Activated naive CD4-positive, alpha-beta T cell treated with anti-CD3 and anti-CD28 coated beads, Interleukin-2, amount 50 U/mL, for 72 hours (primary cell): Measurements from ENCODE around the gene MOCS2. TPM values are rescaled to one million over a fixed set of nuclear protein-coding genes. Genes with fewer than 3 reads are reported as not detected.
"Not testable (repeated sequence)": the region's sequence is repeated elsewhere in the genome, so short reads cannot be mapped to it uniquely, and the experiment has no call there.

Source experiments
- ATAC-seq, 2 donors: fragments of 150-1000 bp; cut with Tn5 transposase; 2 replicates each; pipeline ENCODE4 v1.10.0; 2021; ENCODE audit warnings: mild to moderate bottlenecking in 2 of 2, moderate library complexity in 2 of 2
- DNase-seq, 2 donors: peaks; one replicate each; pipeline ENCODE4 v3.0.0; 2021 to 2022; ENCODE audit warnings: low spot score in 2 of 2
- H3K27ac Mint-ChIP-seq, 2 donors: one replicate each; pipeline ENCODE4 v1.8.0; 2022; ENCODE audit warnings: mild to moderate bottlenecking in 2 of 2, mixed read lengths in 2 of 2
- H3K36me3 Mint-ChIP-seq, 2 donors: one replicate each; pipeline ENCODE4 v1.8.0; 2022; ENCODE audit warnings: mixed read lengths in 2 of 2
- H3K9me3 Mint-ChIP-seq, 2 donors: one replicate each; pipeline ENCODE4 v1.8.0; 2022; ENCODE audit warnings: mixed read lengths in 2 of 2
- total RNA-seq, 2 donors: library from RNA; stranded (reverse); gene quantifications; one replicate each; pipeline ENCODE4 v1.2.3, GENCODE V29; 2022

Gene MOCS2
- total RNA-seq = 10 to 100 TPM; 18.7 to 29.2 TPM

GRCh38 chr5:53109443-53110127 lies at the start of gene MOCS2:
Gene MOCS2, minus strand, starts transcription at chr5:53109757. Its CDS starts 2,583 bp downstream, at chr5:53107174.
- H3K36me3 Mint-ChIP-seq = peaks cover 19 to 22% of the 10 kb centered on the region in 2 donors
- peak within 1 kb of the TSS; percentile 95 to 96 for H3K27ac Mint-ChIP-seq
- peak; percentile 92 to 93 for DNase-seq
- peak; percentile 98 to 99 for ATAC-seq
- H3K9me3 Mint-ChIP-seq = no peaks in the 10 kb centered on the region

DNA sequence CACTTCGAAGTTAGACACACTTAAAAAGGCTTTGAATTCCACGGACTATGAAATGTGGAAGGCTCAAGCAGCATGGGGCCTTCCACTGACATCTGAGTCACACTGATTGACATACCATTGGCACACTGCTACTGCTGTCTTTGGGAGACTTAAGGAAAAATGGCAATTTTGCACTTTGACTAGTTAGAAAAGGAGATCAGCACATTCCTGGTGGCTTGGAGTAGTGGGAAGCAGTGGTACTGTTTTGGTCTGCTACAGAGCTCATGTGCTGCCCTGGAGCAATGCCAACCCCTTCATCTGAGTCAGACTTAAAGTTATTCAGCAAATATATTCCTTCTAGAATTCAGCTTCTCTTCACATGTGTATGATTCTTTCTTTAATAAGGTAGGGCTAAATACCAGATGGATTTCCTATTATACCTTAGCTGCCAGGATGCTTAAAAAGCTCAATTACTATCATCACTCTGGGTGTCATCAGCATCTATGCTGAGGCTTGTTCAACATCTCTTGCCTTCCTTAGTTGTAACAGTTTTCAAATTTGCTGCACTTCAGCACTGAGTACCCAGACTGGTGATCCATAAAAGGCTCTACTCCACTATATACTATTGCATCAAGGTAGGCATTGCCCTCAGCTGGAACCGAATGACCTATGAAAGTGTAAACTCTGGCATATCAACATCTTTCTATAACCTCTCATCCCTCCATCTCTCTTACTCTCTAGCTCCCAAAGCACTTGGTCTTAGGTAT lies 42.3 kb upstream of the MOCS2 start:
- Mint-ChIP-seq H3K36me3 (no peaks in the 10 kb centered on the region), H3K9me3 (peaks cover 0 to 3% of the 10 kb centered on the region in 2 donors), H3K27ac (no peak overlapping the region)
- ATAC-seq (no peak), DNase-seq (no peak)

DNA sequence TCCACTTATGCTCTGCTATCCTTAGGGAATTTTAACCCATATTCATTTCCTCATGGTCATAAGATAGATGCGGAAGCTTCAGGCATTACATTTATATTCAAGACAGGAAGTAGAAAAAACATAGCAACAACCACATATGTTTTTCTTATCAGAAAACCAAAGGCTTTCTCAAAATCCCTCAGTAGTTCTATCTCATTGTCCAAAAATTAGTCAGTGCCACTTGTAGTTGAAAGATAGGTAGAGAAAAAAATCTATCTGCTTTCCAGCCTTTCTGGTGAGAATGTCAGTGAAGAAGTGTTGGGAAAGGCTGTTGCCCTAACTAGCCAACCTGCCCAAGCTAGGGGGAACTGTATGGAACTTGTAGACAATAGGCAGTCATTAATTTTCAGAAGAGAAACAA lies 23.5 kb upstream of the MOCS2 start:
- H3K36me3 Mint-ChIP-seq = no peaks in the 10 kb centered on the region
- no peaks in the 10 kb centered on the region for H3K9me3 Mint-ChIP-seq
- no peak for ATAC-seq
- H3K27ac Mint-ChIP-seq = no peak overlapping the region
- no peak for DNase-seq

DNA sequence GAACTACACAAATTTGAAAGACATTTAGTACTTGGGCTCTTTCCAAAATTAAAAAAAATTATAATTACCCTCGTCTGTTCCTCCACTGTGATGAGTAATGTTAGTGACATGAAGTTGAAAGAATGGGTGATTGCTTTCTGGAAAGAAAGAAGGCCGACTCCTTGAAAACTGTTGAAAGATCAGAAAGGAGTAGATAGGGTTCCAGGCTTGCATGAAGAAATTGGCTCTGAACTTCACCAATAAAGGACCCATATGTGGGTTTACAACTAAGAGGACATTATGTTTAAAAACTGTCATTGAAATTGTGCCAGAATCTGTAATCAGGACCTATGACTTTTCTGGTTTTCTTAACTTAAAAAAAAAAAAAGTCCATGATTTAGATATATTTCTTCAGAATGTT lies 20.7 kb upstream of the MOCS2 start:
- Mint-ChIP-seq H3K36me3 (no peaks in the 10 kb centered on the region), H3K27ac (no peak overlapping the region), H3K9me3 (no peaks in the 10 kb centered on the region)
- DNase-seq (no peak), ATAC-seq (no peak)

DNA sequence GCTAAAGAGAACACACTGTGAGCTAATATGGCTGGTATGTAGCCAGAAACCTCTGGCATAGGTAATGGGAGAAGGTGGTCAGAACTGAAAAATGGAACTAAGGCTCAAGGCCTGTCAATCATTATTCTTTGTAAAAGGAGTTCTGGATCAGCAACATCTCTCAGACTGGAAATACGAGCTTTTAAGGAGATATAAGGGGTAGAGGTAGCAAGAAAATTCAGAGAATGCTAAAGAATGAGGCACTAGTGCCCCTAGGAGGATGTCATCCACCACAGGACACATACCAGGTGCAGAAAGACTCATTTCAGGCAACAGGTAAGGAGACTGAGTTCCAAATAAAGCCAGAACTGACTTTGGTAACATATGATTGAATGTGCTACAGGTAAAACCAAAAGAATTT lies 18.9 kb upstream of the MOCS2 start:
- DNase-seq (no peak), ATAC-seq (no peak)
- H3K27ac Mint-ChIP-seq = no peak overlapping the region
- H3K36me3 Mint-ChIP-seq = no peaks in the 10 kb centered on the region
- H3K9me3 Mint-ChIP-seq = no peaks in the 10 kb centered on the region

GRCh38 chr5:53127107-53127506 lies 17.6 kb upstream of the MOCS2 start:
- Mint-ChIP-seq H3K9me3 (no peaks in the 10 kb centered on the region), H3K27ac (no peak overlapping the region), H3K36me3 (no peaks in the 10 kb centered on the region)
- DNase-seq = no peak
- ATAC-seq = no peak

DNA sequence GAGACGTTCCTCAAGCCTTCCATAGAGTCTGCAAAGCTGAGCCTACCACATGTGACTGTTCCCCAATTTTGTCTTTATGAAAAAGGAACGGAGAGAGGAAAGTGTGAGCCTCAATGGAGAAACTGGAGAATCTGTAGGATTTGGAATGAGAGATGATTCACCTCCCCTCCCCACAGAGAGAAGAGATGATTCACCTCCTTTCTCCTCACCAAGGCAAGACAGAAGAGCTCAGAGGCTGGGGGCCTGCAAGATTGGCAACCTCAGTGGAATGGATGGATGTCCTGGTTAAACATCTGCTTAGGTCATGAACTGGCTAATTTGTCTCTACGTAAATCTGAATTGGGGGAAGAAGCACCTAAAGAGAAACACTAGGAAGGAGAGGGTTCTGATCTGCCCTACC lies 17.0 kb upstream of the MOCS2 start:
- no peak for DNase-seq
- Mint-ChIP-seq H3K9me3 (no peaks in the 10 kb centered on the region), H3K27ac (no peak overlapping the region), H3K36me3 (no peaks in the 10 kb centered on the region)
- no peak for ATAC-seq

GRCh38 chr5:53123702-53124101 lies 14.1 kb upstream of the MOCS2 start:
- H3K9me3 Mint-ChIP-seq = no peaks in the 10 kb centered on the region
- no peak overlapping the region for H3K27ac Mint-ChIP-seq
- no peaks in the 10 kb centered on the region for H3K36me3 Mint-ChIP-seq
- ATAC-seq = no peak
- no peak for DNase-seq

DNA sequence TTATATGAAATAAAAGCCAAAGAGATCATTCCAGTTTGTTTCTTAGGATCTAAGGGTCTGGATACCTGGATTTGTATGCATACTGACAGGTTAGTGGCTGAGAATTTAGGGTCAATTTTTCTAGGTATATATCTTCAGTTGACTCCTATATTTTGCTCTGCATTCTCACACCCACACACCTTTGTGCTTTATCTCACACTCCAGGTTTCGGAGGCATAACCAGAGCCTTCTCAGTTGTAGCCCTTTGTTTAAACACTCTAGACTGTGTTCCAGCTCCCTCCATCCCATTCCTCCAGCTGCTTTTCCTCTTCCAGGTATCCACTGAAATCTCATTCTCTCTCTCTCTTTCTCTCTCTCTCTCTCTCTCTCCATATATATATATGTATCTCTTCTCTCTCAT lies 10.6 kb upstream of the MOCS2 start:
- H3K9me3 Mint-ChIP-seq = no peaks in the 10 kb centered on the region
- no peak overlapping the region for H3K27ac Mint-ChIP-seq
- ATAC-seq (no peak), DNase-seq (no peak)
- H3K36me3 Mint-ChIP-seq = no peaks in the 10 kb centered on the region

DNA sequence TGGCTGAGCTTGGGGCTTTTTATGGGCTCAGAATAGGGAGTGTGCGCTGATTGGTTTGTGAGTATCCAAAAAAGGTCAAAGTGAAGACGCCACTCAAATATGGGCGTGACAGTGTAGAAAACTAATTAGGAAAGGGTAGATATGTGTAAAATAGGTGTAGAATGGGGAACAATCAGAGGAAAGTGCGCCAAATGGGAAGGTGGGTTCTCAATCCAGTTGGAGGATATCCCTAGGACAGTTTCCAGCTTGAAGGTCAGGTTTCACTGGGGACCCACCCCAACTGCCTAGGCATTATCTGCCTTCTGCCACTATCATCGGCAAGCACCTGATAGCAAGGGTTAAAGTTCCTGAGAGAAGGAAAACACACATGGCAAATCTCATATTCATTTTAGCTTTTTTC lies 9.3 kb upstream of the MOCS2 start:
- ATAC-seq = no peak
- H3K27ac Mint-ChIP-seq = no peak overlapping the region
- DNase-seq = no peak
- H3K9me3 Mint-ChIP-seq = no peaks in the 10 kb centered on the region
- H3K36me3 Mint-ChIP-seq = no peaks in the 10 kb centered on the region

- ATAC-seq = no peak
Observed at GRCh38 chr5:53116597-53116996, 7.0 kb upstream of the MOCS2 start.

GRCh38 chr5:53114988-53115387 lies 5.4 kb upstream of the MOCS2 start:
- no peaks in the 10 kb centered on the region for H3K9me3 Mint-ChIP-seq
- H3K36me3 Mint-ChIP-seq = peaks cover 0 to 11% of the 10 kb centered on the region in 2 donors
- ATAC-seq (no peak), DNase-seq (no peak)
- no peak overlapping the region for H3K27ac Mint-ChIP-seq

More at GRCh38 chr5:53116597-53116996, 7.0 kb upstream of the MOCS2 start:
- H3K36me3 Mint-ChIP-seq = no peaks in the 10 kb centered on the region
- no peak overlapping the region for H3K27ac Mint-ChIP-seq
- no peak for DNase-seq
- H3K9me3 Mint-ChIP-seq = no peaks in the 10 kb centered on the region

DNA sequence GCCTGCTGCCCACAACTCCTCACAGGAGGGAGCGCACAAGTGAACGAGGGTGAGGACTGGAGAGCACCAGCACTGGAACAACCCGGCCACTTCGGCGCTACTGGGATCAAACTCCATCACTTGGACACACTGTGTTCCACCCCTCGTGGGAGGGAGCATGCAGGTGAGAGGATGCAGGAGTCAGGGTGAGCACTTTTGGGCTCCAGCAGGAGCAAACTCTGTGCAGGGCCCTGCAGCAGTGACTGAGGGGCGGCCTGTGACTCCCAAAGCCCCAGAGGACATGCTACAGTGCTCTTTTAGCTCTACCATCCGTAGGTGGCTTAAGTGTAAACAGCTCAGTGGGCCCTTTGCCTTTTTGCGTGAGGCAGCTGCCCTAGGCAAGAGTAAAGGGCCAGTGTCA lies 4.4 kb upstream of the MOCS2 start:
- DNase-seq = no peak
- H3K36me3 Mint-ChIP-seq = peaks cover 3 to 17% of the 10 kb centered on the region in 2 donors
- no peak for ATAC-seq
- no peak overlapping the region for H3K27ac Mint-ChIP-seq
- no peaks in the 10 kb centered on the region for H3K9me3 Mint-ChIP-seq

DNA sequence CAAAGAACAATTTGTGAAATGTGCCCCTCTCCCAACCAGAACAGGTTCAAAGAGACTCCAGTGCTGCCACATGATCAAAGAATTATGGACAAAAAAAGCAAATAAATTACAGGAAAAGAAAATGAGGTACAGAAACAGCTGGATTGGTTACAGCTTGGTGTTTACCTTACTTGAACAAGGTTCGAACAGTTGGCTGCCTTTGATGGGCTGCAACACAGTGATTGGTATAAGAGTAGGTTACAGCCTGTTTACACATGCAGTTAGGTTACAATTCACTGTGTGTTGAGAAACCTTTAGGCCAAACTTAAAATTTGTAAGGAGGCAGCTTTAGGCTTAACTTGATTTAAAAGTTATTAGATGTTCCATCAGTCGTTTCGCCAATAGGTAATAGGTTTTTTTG lies 3.4 kb upstream of the MOCS2 start:
- no peak overlapping the region for H3K27ac Mint-ChIP-seq
- peaks cover 4 to 19% of the 10 kb centered on the region in 2 donors for H3K36me3 Mint-ChIP-seq
- no peak for DNase-seq
- ATAC-seq = no peak
- no peaks in the 10 kb centered on the region for H3K9me3 Mint-ChIP-seq

DNA sequence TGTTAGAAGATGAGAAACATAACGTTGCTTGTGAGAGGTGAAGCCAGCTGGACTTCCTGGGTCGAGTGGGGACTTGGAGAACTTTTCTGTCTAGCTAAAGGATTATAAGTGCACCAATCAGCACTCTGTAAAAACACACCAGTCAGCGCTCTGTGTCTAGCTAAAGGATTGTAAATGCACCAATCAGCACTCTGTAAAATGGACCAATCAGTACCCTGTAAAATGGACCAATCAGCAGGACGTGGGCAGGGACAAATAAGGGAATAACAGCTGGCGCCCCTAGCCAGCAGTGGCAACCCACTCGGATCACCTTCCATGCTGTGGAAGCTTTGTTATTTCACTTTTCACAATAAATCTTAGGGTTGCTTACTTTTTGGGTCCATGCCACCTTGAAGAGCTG lies 2.8 kb upstream of the MOCS2 start:
- DNase-seq, H3K9me3 Mint-ChIP-seq, H3K27ac Mint-ChIP-seq, ATAC-seq: not testable (repeated sequence)
- H3K36me3 Mint-ChIP-seq = peaks cover 4 to 19% of the 10 kb centered on the region in 2 donors

- no peak for ATAC-seq
- Mint-ChIP-seq H3K36me3 (peaks cover 6 to 19% of the 10 kb centered on the region in 2 donors), H3K9me3 (no peaks in the 10 kb centered on the region), H3K27ac (peak overlapping the region in 1 of 2 donors; percentile 95)
- no peak for DNase-seq
Observed at GRCh38 chr5:53111139-53111538, 1.6 kb upstream of the MOCS2 start.

- Mint-ChIP-seq H3K36me3 (peaks cover 16 to 19% of the 10 kb centered on the region in 2 donors), H3K27ac (peak overlapping the region; percentile 95 to 96), H3K9me3 (no peaks in the 10 kb centered on the region)
- DNase-seq (no peak), ATAC-seq (peak in 1 of 2 donors; percentile 16)
Observed at GRCh38 chr5:53110156-53110555, 599 bp upstream of the MOCS2 start.

DNA sequence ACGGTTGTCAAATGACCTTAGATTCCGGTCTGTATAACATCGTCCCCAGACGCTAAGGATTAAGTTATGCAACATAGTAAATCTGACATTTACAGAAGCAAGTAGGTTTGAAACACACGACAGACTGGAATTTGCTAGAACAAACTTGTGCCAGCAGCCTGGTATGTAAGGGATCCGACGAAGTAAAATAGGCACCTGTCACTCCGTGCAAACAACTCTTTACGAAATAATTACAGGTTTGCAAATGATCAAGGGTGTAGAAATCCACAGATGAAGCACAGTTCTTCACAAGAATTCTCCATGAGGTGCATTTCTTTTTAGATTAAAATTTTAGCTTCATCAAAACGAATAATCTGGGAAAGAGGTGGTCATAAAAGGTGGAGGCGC lies 508 bp downstream of the MOCS2 start:
- Mint-ChIP-seq H3K9me3 (no peaks in the 10 kb centered on the region), H3K36me3 (peaks cover 19 to 22% of the 10 kb centered on the region in 2 donors), H3K27ac (peak overlapping the region; percentile 93 to 95)
- ATAC-seq (peak; percentile 4 to 19), DNase-seq (no peak)
